HEK293 (cell line): Measurements from ENCODE around the gene PLCH2.
A peak's percentile ranks its signal among the peaks of the same experiment; 100 is the strongest.

Source experiments
- CTCF ChIA-PET: fragments of 350-600 bp; formaldehyde crosslinking; extraction: SDS; loops from one replicate; lab custom pipeline; 2021; ENCODE audit warnings: antibody characterized with exemption; lab: Yijun Ruan, JAX
- POLR2A ChIA-PET: fragments of 300-600 bp; formaldehyde crosslinking; extraction: SDS; loops from one replicate; lab custom pipeline; 2020; ENCODE audit warnings: antibody characterized with exemption, inconsistent platforms; lab: Yijun Ruan, JAX
- H3K27ac ChIP-seq: fragments of 200-500 bp; sonication (Bioruptor generic); 2 replicates; pipeline ENCODE4 v1.5.1; 2014; ENCODE audit warnings: low read depth, low read length, control low read depth, inconsistent platforms; ENCODE audit errors: extremely low read depth
- H3K36me3 ChIP-seq, 2 experiments: fragments of 200-500 bp in 1 of 2; sonication (Bioruptor generic) in 1 of 2; 1 replicate in 1 of 2; 2 replicates in 1 of 2; pipeline ENCODE4 v1.5.1; 2014 to 2017; ENCODE audit warnings: inconsistent platforms in 2 of 2, low read length in 2 of 2; ENCODE audit not compliant: control insufficient read depth in 2 of 2, insufficient read depth in 1 of 2
- H3K4me1 ChIP-seq: fragments of 200-500 bp; sonication (Bioruptor generic); 2 replicates; pipeline ENCODE4 v1.5.1; 2014; ENCODE audit warnings: mild to moderate bottlenecking, low read length, inconsistent platforms; ENCODE audit not compliant: control insufficient read depth, insufficient read depth
- H3K4me3 ChIP-seq: 2 replicates; pipeline ENCODE4 v1.5.1; 2011; ENCODE audit warnings: low read depth, mild to moderate bottlenecking, control low read depth, low read length, moderate library complexity
- H3K9me3 ChIP-seq: fragments of 200-500 bp; sonication (Bioruptor generic); 2 replicates; pipeline ENCODE4 v1.5.1; 2014; ENCODE audit warnings: low read depth, low read length, inconsistent platforms; ENCODE audit not compliant: control insufficient read depth, insufficient read depth
- KLF1 ChIP-seq: fragments of 450-650 bp; formaldehyde crosslinking; IDR thresholded peaks from 2 replicates; pipeline ENCODE4 v1.5.1; 2016; ENCODE audit warnings: missing biosample characterization, missing genetic modification characterization
- KLF8 ChIP-seq: fragments of 450-650 bp; formaldehyde crosslinking; IDR thresholded peaks from 2 replicates; pipeline ENCODE4 v1.5.1; 2016; ENCODE audit warnings: missing biosample characterization, missing genetic modification characterization
- MZF1 ChIP-seq: fragments of 450-650 bp; formaldehyde crosslinking; IDR thresholded peaks from 2 replicates; pipeline ENCODE4 v1.5.1; 2017; ENCODE audit warnings: missing biosample characterization, missing genetic modification characterization, borderline replicate concordance
- PRDM2 ChIP-seq: fragments of 450-650 bp; formaldehyde crosslinking; IDR thresholded peaks from 2 replicates; pipeline ENCODE4 v1.5.1; 2016; ENCODE audit warnings: missing biosample characterization, missing genetic modification characterization, borderline replicate concordance
- SETDB1 ChIP-seq: IDR thresholded peaks from one replicate; pipeline ENCODE4 v1.6.1; 2017; ENCODE audit warnings: mild to moderate bottlenecking, low read length, moderate library complexity, mixed read lengths; ENCODE audit not compliant: insufficient read length
- ZBTB8A ChIP-seq: fragments of 450-650 bp; formaldehyde crosslinking; IDR thresholded peaks from 2 replicates; pipeline ENCODE4 v1.5.1; 2016; ENCODE audit warnings: missing biosample characterization, missing genetic modification characterization
- ZNF114 ChIP-seq: fragments of 450-650 bp; formaldehyde crosslinking; IDR thresholded peaks from 2 replicates; pipeline ENCODE4 v1.5.0; 2017; ENCODE audit warnings: missing biosample characterization, missing genetic modification characterization
- ZNF133 ChIP-seq: fragments of 450-650 bp; formaldehyde crosslinking; IDR thresholded peaks from 2 replicates; pipeline ENCODE4 v1.5.1; 2016; ENCODE audit warnings: missing biosample characterization, missing genetic modification characterization
- ZNF214 ChIP-seq: fragments of 450-650 bp; formaldehyde crosslinking; IDR thresholded peaks from 2 replicates; pipeline ENCODE4 v1.5.1; 2017; ENCODE audit warnings: missing biosample characterization, mild to moderate bottlenecking, missing genetic modification characterization, borderline replicate concordance
- ZNF248 ChIP-seq: fragments of 450-650 bp; formaldehyde crosslinking; IDR thresholded peaks from 2 replicates; pipeline ENCODE4 v1.5.1; 2017; ENCODE audit warnings: missing biosample characterization, missing genetic modification characterization
- ZNF394 ChIP-seq: fragments of 450-650 bp; formaldehyde crosslinking; IDR thresholded peaks from 2 replicates; pipeline ENCODE4 v1.5.1; 2016; ENCODE audit warnings: missing biosample characterization, missing genetic modification characterization, mild to moderate bottlenecking, moderate library complexity, borderline replicate concordance
- ZNF571 ChIP-seq: fragments of 450-650 bp; formaldehyde crosslinking; IDR thresholded peaks from 2 replicates; pipeline ENCODE4 v1.5.0; 2017; ENCODE audit warnings: missing biosample characterization, missing genetic modification characterization
- ZNF600 ChIP-seq: fragments of 450-650 bp; formaldehyde crosslinking; IDR thresholded peaks from 2 replicates; pipeline ENCODE4 v1.5.1; 2016; ENCODE audit warnings: missing biosample characterization, missing genetic modification characterization
- ZNF610 ChIP-seq: fragments of 450-650 bp; formaldehyde crosslinking; IDR thresholded peaks from 2 replicates; pipeline ENCODE4 v1.5.1; 2016; ENCODE audit warnings: missing biosample characterization, missing genetic modification characterization, borderline replicate concordance
- ZNF623 ChIP-seq: fragments of 450-650 bp; formaldehyde crosslinking; IDR thresholded peaks from 2 replicates; pipeline ENCODE4 v1.5.1; 2016; ENCODE audit warnings: missing biosample characterization, missing genetic modification characterization
- ZNF701 ChIP-seq: fragments of 450-650 bp; formaldehyde crosslinking; IDR thresholded peaks from 2 replicates; pipeline ENCODE4 v1.5.1; 2016; ENCODE audit warnings: missing biosample characterization, missing genetic modification characterization
- ZNF830 ChIP-seq: fragments of 450-650 bp; IDR thresholded peaks from 2 replicates; pipeline ENCODE4 v1.5.0; 2018; ENCODE audit warnings: missing biosample characterization, missing genetic modification characterization, low read depth, mild to moderate bottlenecking, moderate library complexity
- ZNF837 ChIP-seq: fragments of 450-650 bp; formaldehyde crosslinking; IDR thresholded peaks from 2 replicates; pipeline ENCODE4 v1.5.1; 2016; ENCODE audit warnings: missing biosample characterization, missing genetic modification characterization
- ZSCAN30 ChIP-seq: fragments of 450-650 bp; IDR thresholded peaks from 2 replicates; pipeline ENCODE4 v1.5.1; 2018; ENCODE audit warnings: missing biosample characterization, mild to moderate bottlenecking, missing genetic modification characterization, moderate library complexity
- ZXDB ChIP-seq: fragments of 450-650 bp; formaldehyde crosslinking; IDR thresholded peaks from 2 replicates; pipeline ENCODE4 v1.5.1; 2016; ENCODE audit warnings: missing biosample characterization, missing genetic modification characterization

Gene PLCH2

DNA sequence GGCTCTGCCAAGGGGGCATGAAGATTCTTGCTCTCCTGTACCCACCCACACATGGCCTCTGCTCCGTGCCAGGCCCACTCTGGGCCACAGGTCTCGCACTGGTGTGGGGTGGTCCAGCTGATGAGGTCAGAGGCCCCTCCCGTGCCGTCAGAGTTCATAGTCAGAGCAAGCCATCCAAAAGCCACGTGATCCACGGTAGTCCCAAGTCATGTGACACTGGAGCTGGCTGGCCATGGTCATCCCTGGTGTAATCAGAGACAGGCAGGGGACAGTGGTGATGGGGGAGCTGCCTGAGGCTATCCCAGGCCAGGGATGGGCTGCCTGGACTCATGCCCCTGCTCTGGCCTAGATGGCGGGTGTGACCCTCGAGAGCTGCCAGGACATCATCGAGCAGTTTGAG, 10.5 kb downstream of the PLCH2 start (continued):
- no peak for TF ChIP-seq PRDM2 (tag by site-specific recombination)
- no peak for TF ChIP-seq ZNF114 (tag by site-specific recombination)
- TF ChIP-seq ZSCAN30, result no peak

- Histone ChIP-seq H3K4me1 (no peaks in the 10 kb centered on the region), H3K27ac (no peak overlapping the region), H3K4me3 (no peak overlapping the region), H3K36me3 (no peaks in the 10 kb centered on the region), H3K9me3 (no peaks in the 10 kb centered on the region)
- CTCF ChIA-PET, result no interaction called here
- no peak for TF ChIP-seq ZNF837 (tag by site-specific recombination)
- TF ChIP-seq SETDB1, result peak; percentile 81
- TF ChIP-seq KLF8, result 0 out of 2 replicates have a peak, but pooled peaks have one; percentile 24
- POLR2A ChIA-PET, result no interaction called here
Measured at GRCh38 chr1:2488688-2489087, 12.6 kb downstream of the PLCH2 start.

- ChIA-PET CTCF (no interaction called here), POLR2A (interaction anchor here (1.2 kb wide), 1 partner anchor 63 kb away, joined by 7 read pairs; no protein-coding TSS in a partner anchor)
- no peak overlapping the region for H3K4me3 ChIP-seq
- no peak overlapping the region for H3K27ac ChIP-seq
- H3K4me1 ChIP-seq, result no peaks in the 10 kb centered on the region; the same call in 1 of the 2 replicates
- H3K36me3 ChIP-seq, result no peaks in the 10 kb centered on the region
- TF ChIP-seq ZNF248 (tag by site-specific recombination) (no peak), ZNF571 (tag by site-specific recombination) (no peak), ZNF600 (tag by site-specific recombination) (no peak), ZNF394 (no peak), ZNF133 (tag by site-specific recombination) (no peak), ZNF610 (tag by site-specific recombination) (no peak), MZF1 (tag by site-specific recombination) (no peak), ZXDB (tag by site-specific recombination) (no peak), ZNF830 (tag by site-specific recombination) (no peak), ZNF701 (tag by site-specific recombination) (no peak), ZNF214 (tag by site-specific recombination) (no peak), KLF1 (no peak), ZBTB8A (tag by site-specific recombination) (no peak), ZNF623 (no peak)
- no peaks in the 10 kb centered on the region for H3K9me3 ChIP-seq
Measured at GRCh38 chr1:2489615-2490014, 13.5 kb downstream of the PLCH2 start.
